ENCODE measurements around the gene FHIT.

DNA sequence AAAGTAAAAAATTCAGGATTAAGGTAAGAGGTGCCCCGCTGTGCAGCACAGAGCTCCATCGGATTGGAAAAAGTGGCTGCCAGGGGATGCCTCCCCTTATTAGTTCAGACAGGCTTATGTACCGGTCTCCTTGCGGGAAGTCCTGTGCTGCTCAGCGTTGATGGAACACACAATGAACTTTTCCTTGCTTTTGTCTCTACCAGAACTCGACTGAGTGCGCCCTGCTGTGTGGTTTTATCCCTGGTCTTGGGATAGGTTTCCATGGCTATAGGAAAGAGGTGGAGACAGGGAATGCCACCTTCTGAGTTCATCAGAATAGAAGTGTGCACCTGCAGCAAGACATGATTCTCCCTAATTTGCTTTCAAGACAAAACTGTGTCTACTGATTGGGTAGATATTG, 1455.5 kb downstream of the FHIT start:
- TF ChIP-seq, protein P1, sequence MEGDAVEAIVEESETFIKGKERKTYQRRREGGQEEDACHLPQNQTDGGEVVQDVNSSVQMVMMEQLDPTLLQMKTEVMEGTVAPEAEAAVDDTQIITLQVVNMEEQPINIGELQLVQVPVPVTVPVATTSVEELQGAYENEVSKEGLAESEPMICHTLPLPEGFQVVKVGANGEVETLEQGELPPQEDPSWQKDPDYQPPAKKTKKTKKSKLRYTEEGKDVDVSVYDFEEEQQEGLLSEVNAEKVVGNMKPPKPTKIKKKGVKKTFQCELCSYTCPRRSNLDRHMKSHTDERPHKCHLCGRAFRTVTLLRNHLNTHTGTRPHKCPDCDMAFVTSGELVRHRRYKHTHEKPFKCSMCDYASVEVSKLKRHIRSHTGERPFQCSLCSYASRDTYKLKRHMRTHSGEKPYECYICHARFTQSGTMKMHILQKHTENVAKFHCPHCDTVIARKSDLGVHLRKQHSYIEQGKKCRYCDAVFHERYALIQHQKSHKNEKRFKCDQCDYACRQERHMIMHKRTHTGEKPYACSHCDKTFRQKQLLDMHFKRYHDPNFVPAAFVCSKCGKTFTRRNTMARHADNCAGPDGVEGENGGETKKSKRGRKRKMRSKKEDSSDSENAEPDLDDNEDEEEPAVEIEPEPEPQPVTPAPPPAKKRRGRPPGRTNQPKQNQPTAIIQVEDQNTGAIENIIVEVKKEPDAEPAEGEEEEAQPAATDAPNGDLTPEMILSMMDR (IDR thresholded peaks at IDR 0.05), result no peak
- no peak for TF ChIP-seq POLR2A (IDR thresholded peaks at IDR 0.05)

Measured in Peyer's patch (tissue), 4 donors.